ENCODE results near the gene TRNT1. TPM values are rescaled to one million over a fixed set of nuclear protein-coding genes. Genes with fewer than 3 reads are reported as not detected.

Gene TRNT1
- total RNA-seq, 1 experiment from 2014 or later = 21.4 TPM

DNA sequence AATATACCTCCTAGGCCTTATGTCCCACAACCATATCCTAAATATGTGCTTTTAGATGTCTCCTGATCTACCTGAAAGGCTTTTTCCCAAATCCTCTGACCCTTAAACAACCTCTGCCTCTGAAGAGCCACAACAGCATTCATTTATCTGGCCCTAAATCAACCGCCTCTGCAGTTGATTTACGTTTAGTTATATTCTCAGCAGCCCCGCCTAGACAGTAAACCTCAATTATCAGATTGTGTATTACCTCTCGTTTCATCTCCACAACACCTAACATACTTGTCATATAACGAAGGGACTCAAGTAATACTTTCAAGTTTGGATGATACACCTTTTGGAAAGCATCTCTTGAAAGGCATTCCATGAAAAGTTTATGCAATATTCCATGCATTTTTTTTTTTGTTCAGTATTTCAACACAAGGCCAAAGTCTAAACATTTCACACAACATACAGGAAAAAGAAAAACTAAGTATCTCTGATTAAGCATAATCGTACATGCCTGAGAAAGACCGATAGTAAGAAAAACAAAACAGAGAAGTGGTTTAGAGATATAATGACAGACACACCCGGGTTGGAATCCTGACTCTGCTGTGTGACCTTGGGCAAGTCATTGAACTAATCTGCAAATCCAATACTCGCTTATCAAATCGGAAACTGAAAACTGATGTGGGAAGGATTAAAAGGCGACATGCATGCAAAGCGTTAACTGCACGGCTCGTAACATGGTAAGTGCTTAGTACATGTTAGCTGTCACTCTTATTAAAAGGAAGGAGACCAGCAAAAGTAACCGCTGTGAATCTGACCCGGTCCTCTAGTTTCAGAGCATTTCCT, 52.0 kb downstream of the TRNT1 start:
- Histone ChIP-seq H3K79me2 (ENCODE audit: insufficient read depth, low read length) (peaks cover 39% of the 10 kb centered on the region), H3K9me2 (ENCODE audit: insufficient read depth) (no peaks in the 10 kb centered on the region), H3K9me3 (ENCODE audit: control insufficient read depth in 1 of 2, insufficient read depth in 1 of 2, low read depth in 1 of 2, low read length in 2 of 2) (no peaks in the 10 kb centered on the region), H4K20me1 (ENCODE audit: insufficient read depth) (no peaks in the 10 kb centered on the region), H3K27ac (ENCODE audit: low read depth, low read length) (peak overlapping the region; percentile 44; the same call in 1 of the 2 replicates), H3K4me1 (ENCODE audit: control insufficient read depth in 1 of 2, insufficient read depth in 2 of 2, low read length in 2 of 2) (peaks cover 6 to 14% of the 10 kb centered on the region in 2 experiments; a peak in 3 of 4 replicates), H3K27me3 (ENCODE audit: insufficient read depth, low read length) (no peaks in the 10 kb centered on the region), H3K4me2 (ENCODE audit: low read length) (peak overlapping the region; percentile 79), H2AFZ (ENCODE audit: low read depth, low read length, poor library complexity, severe bottlenecking) (no peak overlapping the region), H3K4me3 (replicated peaks in 1 of 2; ENCODE audit: low read depth in 1 of 2, low read length in 2 of 2) (peak overlapping the region; percentile 89 to 97), H3K9ac (ENCODE audit: low read length) (peak overlapping the region; percentile 72), H3K36me3 (ENCODE audit: control insufficient read depth in 1 of 2, insufficient read depth in 2 of 2, low read length in 2 of 2) (peaks cover 6 to 7% of the 10 kb centered on the region in 2 experiments; a peak in 3 of 4 replicates)
- ChIA-PET CTCF (no interaction called here), RAD21 (ENCODE audit: low non-redundant PET in 1 of 2, low total read pairs in 2 of 2, uncharacterized antibody in 2 of 2, unreplicated experiment in 2 of 2) (no interaction called here), POLR2A (no interaction called here)
- intact Hi-C loops (cut with micrococcal nuclease) = no loop called here
- DNase-seq (ENCODE audit: low read depth, low spot score) (no peak), ATAC-seq (no peak)
- TSS peak; percentile 65 for BruUV-seq (replicated peaks)
- TF ChIP-seq ZNF274 (IDR thresholded peaks at IDR 0.05; ENCODE audit: low read depth, low read length) (no peak), SRF (IDR thresholded peaks at IDR 0.05; ENCODE audit: low read depth) (no peak), JUND (IDR thresholded peaks at IDR 0.05) (no peak), EZH2 (IDR thresholded peaks at IDR 0.05) (no peak), POLR2AphosphoS5 (IDR thresholded peaks at IDR 0.05; ENCODE audit: low read depth, low read length) (no peak), POLR2A (IDR thresholded peaks at IDR 0.05; ENCODE audit: borderline replicate concordance, extremely low read depth, insufficient read depth, insufficient read length) (no peak), SIN3A (IDR thresholded peaks at IDR 0.05; ENCODE audit: low read depth) (no peak), RAD21 (IDR thresholded peaks at IDR 0.05; ENCODE audit: low read depth) (no peak), EZH2phosphoT487 (IDR thresholded peaks at IDR 0.05; ENCODE audit: borderline replicate concordance) (no peak), SP1 (IDR thresholded peaks at IDR 0.05; ENCODE audit: low read depth) (no peak), FOSL1 (IDR thresholded peaks at IDR 0.05; ENCODE audit: low read depth) (no peak), EGR1 (IDR thresholded peaks at IDR 0.05; ENCODE audit: low read depth) (no peak), YY1 (IDR thresholded peaks at IDR 0.05; ENCODE audit: extremely low read depth, insufficient replicate concordance, low read depth, low read length) (no peak)
- TF ChIP-seq, protein P1, sequence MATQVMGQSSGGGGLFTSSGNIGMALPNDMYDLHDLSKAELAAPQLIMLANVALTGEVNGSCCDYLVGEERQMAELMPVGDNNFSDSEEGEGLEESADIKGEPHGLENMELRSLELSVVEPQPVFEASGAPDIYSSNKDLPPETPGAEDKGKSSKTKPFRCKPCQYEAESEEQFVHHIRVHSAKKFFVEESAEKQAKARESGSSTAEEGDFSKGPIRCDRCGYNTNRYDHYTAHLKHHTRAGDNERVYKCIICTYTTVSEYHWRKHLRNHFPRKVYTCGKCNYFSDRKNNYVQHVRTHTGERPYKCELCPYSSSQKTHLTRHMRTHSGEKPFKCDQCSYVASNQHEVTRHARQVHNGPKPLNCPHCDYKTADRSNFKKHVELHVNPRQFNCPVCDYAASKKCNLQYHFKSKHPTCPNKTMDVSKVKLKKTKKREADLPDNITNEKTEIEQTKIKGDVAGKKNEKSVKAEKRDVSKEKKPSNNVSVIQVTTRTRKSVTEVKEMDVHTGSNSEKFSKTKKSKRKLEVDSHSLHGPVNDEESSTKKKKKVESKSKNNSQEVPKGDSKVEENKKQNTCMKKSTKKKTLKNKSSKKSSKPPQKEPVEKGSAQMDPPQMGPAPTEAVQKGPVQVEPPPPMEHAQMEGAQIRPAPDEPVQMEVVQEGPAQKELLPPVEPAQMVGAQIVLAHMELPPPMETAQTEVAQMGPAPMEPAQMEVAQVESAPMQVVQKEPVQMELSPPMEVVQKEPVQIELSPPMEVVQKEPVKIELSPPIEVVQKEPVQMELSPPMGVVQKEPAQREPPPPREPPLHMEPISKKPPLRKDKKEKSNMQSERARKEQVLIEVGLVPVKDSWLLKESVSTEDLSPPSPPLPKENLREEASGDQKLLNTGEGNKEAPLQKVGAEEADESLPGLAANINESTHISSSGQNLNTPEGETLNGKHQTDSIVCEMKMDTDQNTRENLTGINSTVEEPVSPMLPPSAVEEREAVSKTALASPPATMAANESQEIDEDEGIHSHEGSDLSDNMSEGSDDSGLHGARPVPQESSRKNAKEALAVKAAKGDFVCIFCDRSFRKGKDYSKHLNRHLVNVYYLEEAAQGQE (IDR thresholded peaks at IDR 0.05; ENCODE audit: low read depth) = no peak
- TF ChIP-seq, protein P2, sequence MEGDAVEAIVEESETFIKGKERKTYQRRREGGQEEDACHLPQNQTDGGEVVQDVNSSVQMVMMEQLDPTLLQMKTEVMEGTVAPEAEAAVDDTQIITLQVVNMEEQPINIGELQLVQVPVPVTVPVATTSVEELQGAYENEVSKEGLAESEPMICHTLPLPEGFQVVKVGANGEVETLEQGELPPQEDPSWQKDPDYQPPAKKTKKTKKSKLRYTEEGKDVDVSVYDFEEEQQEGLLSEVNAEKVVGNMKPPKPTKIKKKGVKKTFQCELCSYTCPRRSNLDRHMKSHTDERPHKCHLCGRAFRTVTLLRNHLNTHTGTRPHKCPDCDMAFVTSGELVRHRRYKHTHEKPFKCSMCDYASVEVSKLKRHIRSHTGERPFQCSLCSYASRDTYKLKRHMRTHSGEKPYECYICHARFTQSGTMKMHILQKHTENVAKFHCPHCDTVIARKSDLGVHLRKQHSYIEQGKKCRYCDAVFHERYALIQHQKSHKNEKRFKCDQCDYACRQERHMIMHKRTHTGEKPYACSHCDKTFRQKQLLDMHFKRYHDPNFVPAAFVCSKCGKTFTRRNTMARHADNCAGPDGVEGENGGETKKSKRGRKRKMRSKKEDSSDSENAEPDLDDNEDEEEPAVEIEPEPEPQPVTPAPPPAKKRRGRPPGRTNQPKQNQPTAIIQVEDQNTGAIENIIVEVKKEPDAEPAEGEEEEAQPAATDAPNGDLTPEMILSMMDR (IDR thresholded peaks at IDR 0.05 in 2 of 3, conservative IDR thresholded peaks at IDR 0.05 in 1 of 3; ENCODE audit: borderline replicate concordance in 1 of 3, insufficient read depth in 1 of 3, low read depth in 2 of 3, low read length in 2 of 3) = no peak
